Gastrocnemius medialis (tissue), 4 donors: ENCODE measurements around the gene CYS1. TPM values are rescaled to one million over a fixed set of nuclear protein-coding genes. Genes with fewer than 3 reads are reported as not detected.

Experiments used
- ATAC-seq, 2 donors: fragments of 150-250 bp; one replicate each; pipeline ENCODE4 v1.9.1; 2016
- DNase-seq, 2 donors: peaks; one replicate each; pipeline ENCODE4 v3.0.0-alpha.2; 2019
- H3K27ac ChIP-seq, 4 donors: fragments of 200-600 bp; sonication (generic); 1 replicate in 1 of 4; 2 replicates in 3 of 4; pipeline ENCODE4 v1.5.1; 2016 to 2018; ENCODE audit warnings: mild to moderate bottlenecking in 2 of 4, moderate library complexity in 1 of 4
- H3K27me3 ChIP-seq, 3 donors: fragments of 200-600 bp; sonication (generic) in 2 of 3; 1 replicate in 1 of 3; 2 replicates in 2 of 3; pipeline versions ENCODE4 v1.5.1 to v1.6.0; 2016 to 2019; ENCODE audit warnings: mild to moderate bottlenecking in 1 of 3, moderate library complexity in 1 of 3
- H3K36me3 ChIP-seq, 2 donors: fragments of 200-600 bp; sonication (generic) in 1 of 2; one replicate each; pipeline ENCODE4 v1.5.1; 2017 to 2018
- H3K4me1 ChIP-seq, 2 donors: fragments of 200-600 bp; sonication (generic) in 1 of 2; one replicate each; pipeline ENCODE4 v1.5.1; 2016 to 2017; ENCODE audit warnings: mild to moderate bottlenecking in 2 of 2
- H3K4me3 ChIP-seq, 4 donors: fragments of 200-600 bp; sonication (generic) in 3 of 4; 1 replicate in 1 of 4; 2 replicates in 3 of 4; pipeline ENCODE4 v1.5.1; 2016 to 2019; ENCODE audit warnings: mild to moderate bottlenecking in 2 of 4
- H3K9me3 ChIP-seq, 3 donors: fragments of 200-600 bp; sonication (generic) in 2 of 3; 1 replicate in 1 of 3; 2 replicates in 2 of 3; pipeline ENCODE4 v1.5.1; 2016 to 2019
- POLR2A ChIP-seq, 2 donors: fragments of 450-650 bp; IDR thresholded peaks; one replicate each; pipeline ENCODE4 v1.6.1; 2017; ENCODE audit warnings: antibody characterized with exemption in 2 of 2, mild to moderate bottlenecking in 2 of 2, moderate library complexity in 2 of 2
- in situ Hi-C, 4 donors: fragments of 200-750 bp; cut with MboI; loops; one replicate each; pipeline versions ENCODE4 v1.15.0 to v1.8.0; 2017; ENCODE audit warnings: low sequenced_read_pairs in 4 of 4
- intact Hi-C: fragments of 100-400 bp; cut with DNase I; formaldehyde crosslinking; loops from one replicate; pipeline ENCODE4 v1.15.1; 2023; ENCODE audit warnings: low total_unique reads
- total RNA-seq, 4 donors: library from RNA; depleted of rRNA; stranded (reverse); fragments of >200 nt; gene quantifications; one replicate each; pipeline versions ENCODE4 v1.1.0 to v1.2.3, GENCODE V29; 2016
- TF ChIP-seq, protein P1 (sequence below), 5 experiments: fragments of 450-650 bp in 3 of 5; fragments of 200-600 bp in 2 of 5; sonication (generic) in 2 of 5; IDR thresholded peaks in 4 of 5; conservative IDR thresholded peaks in 1 of 5; 1 replicate in 4 of 5; 2 replicates in 1 of 5; pipeline ENCODE4 v1.5.1; 2016 to 2019; ENCODE audit warnings: antibody characterized with exemption in 5 of 5, mild to moderate bottlenecking in 3 of 5, moderate library complexity in 3 of 5

Gene CYS1
- total RNA-seq, 4 donors from 2014 or later: 0.10 to 0.42 (median 0.18) TPM; not detected in 1

DNA sequence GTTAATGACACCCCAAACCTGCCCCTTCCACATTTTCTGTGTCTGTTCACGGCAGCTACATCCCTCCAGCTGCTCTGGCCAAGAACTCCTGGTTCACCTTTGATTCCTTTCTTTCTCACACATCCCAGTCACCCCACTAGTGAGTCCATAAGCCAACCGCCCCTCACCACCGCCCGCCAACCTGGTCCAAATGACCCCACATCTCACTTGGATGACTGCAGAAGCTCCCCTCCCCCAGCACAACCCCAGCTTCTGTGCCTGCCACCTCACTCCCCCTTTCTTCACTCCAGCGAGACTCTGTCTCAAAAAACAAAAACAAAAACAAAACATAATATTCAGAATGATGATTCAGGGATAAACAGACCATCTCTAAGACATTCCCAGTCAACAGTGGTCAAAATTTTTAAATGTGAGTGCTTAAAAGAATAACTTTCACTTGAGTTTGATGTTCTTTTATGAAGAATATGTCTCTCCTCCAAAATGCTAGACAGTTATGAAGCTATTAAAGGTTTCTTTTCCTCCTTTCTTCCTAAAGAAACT is 3.2 kb downstream of the CYS1 start:
- in situ Hi-C loops (no loop called here), intact Hi-C loops (no loop called here)
- Histone ChIP-seq H3K36me3 (no peaks in the 10 kb centered on the region), H3K27me3 (peaks cover 43 to 52% (median 51%) of the 10 kb centered on the region in 3 donors), H3K27ac (no peak overlapping the region), H3K9me3 (no peaks in the 10 kb centered on the region), H3K4me3 (no peak overlapping the region), H3K4me1 (peaks cover 9% of the 10 kb centered on the region in 2 donors)
- ATAC-seq (no peak), DNase-seq (no peak)
- TF ChIP-seq, protein P1, sequence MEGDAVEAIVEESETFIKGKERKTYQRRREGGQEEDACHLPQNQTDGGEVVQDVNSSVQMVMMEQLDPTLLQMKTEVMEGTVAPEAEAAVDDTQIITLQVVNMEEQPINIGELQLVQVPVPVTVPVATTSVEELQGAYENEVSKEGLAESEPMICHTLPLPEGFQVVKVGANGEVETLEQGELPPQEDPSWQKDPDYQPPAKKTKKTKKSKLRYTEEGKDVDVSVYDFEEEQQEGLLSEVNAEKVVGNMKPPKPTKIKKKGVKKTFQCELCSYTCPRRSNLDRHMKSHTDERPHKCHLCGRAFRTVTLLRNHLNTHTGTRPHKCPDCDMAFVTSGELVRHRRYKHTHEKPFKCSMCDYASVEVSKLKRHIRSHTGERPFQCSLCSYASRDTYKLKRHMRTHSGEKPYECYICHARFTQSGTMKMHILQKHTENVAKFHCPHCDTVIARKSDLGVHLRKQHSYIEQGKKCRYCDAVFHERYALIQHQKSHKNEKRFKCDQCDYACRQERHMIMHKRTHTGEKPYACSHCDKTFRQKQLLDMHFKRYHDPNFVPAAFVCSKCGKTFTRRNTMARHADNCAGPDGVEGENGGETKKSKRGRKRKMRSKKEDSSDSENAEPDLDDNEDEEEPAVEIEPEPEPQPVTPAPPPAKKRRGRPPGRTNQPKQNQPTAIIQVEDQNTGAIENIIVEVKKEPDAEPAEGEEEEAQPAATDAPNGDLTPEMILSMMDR (IDR thresholded peaks at IDR 0.05 in 4 of 5, conservative IDR thresholded peaks at IDR 0.05 in 1 of 5): no peak
- no peak for TF ChIP-seq POLR2A (IDR thresholded peaks at IDR 0.05)

DNA sequence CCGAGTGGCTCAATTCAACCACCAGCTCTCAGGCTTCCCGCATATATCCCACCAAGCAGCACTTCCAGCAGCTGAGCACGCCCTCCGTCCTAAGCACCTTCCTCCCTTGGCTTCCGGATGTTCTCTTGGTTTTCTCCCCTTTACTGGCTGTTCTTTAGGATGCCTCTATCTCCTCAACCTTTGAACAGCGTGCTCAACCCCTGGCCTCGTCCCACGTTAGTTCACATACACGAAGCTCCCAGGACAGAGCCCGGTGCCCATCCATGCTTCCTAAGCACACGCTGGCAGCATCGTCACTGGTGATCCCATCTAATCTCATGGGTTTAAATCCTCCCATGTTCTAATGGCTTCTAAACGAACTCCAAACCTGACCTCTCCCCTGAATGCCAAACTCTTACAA is 3.7 kb downstream of the CYS1 start:
- H3K36me3 ChIP-seq: no peaks in the 10 kb centered on the region
- TF ChIP-seq, protein P1 (IDR thresholded peaks at IDR 0.05 in 4 of 5, conservative IDR thresholded peaks at IDR 0.05 in 1 of 5): no peak
- TF ChIP-seq POLR2A (IDR thresholded peaks at IDR 0.05): no peak
- ATAC-seq: no peak
- no peak overlapping the region for H3K4me3 ChIP-seq
- in situ Hi-C loops: no loop called here
- intact Hi-C loops: no loop called here
- H3K27ac ChIP-seq: no peak overlapping the region
- no peak for DNase-seq
- peaks cover 9% of the 10 kb centered on the region in 2 donors for H3K4me1 ChIP-seq
- no peaks in the 10 kb centered on the region for H3K9me3 ChIP-seq
- peaks cover 42 to 48% (median 46%) of the 10 kb centered on the region in 3 donors for H3K27me3 ChIP-seq

DNA sequence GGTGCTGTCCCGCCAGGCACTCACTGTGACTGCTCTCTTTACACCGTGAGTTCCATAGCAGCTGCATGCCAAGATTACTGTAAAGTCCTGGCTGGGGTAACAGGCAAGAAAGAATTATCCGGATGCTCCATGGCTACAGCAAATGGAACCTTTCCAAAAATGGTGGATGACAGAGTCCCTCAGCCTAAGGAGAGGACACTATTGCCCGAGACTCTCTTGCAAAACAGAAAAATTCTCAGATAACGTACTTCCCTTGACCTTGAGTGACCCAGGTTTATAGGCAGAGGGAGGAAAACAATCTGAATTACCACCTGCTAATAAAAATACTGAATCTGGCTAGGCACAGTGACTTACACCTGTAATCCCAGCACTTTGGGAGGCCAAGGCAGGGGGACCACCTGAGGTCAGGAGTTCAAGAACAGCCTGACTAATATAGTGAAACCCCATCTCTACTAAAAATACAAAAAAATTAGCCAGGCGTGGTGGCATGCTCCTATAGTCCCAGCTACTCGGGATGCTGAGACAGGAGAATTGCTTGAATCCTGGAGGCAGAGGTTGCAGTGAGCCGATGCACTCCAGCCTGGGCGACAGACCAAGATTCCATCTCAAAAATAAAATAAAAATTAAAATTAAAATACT is 4.5 kb downstream of the CYS1 start:
- Histone ChIP-seq H3K4me3 (no peak overlapping the region), H3K27me3 (peaks cover 34 to 40% (median 38%) of the 10 kb centered on the region in 3 donors), H3K27ac (no peak overlapping the region), H3K4me1 (peaks cover 9% of the 10 kb centered on the region in 2 donors), H3K9me3 (no peaks in the 10 kb centered on the region), H3K36me3 (no peaks in the 10 kb centered on the region)
- in situ Hi-C loops: no loop called here
- ATAC-seq: no peak
- no peak for TF ChIP-seq POLR2A (IDR thresholded peaks at IDR 0.05)
- TF ChIP-seq, protein P1 (IDR thresholded peaks at IDR 0.05 in 4 of 5, conservative IDR thresholded peaks at IDR 0.05 in 1 of 5): no peak
- no peak for DNase-seq
- intact Hi-C loops: no loop called here

DNA sequence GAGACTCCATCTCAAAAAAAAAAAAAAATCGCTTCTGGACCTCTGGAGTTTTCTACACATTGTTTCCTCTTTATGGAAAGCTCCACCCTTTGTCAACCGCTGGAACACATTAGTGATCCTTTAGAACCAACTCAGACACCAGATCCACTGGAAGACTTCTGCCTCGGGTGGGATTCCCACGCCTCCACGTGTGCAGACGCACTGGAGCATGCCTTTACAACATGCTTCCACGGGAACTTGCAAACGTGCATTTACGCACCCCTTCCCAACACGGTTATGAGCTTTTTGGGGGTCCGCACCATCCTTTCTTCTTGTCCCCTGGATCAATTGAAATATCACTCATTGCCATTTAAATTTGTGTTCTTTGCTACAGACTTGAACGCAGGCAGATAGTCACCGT is 5.1 kb downstream of the CYS1 start:
- H3K36me3 ChIP-seq: no peaks in the 10 kb centered on the region
- ATAC-seq (no peak), DNase-seq (no peak)
- intact Hi-C loops: no loop called here
- no peak overlapping the region for H3K4me3 ChIP-seq
- in situ Hi-C loops: no loop called here
- no peak for TF ChIP-seq POLR2A (IDR thresholded peaks at IDR 0.05)
- TF ChIP-seq, protein P1 (IDR thresholded peaks at IDR 0.05 in 4 of 5, conservative IDR thresholded peaks at IDR 0.05 in 1 of 5): no peak
- H3K27me3 ChIP-seq: peaks cover 29 to 35% (median 34%) of the 10 kb centered on the region in 3 donors
- no peak overlapping the region for H3K27ac ChIP-seq
- no peaks in the 10 kb centered on the region for H3K9me3 ChIP-seq
- peaks cover 9% of the 10 kb centered on the region in 2 donors for H3K4me1 ChIP-seq
